Daoy (cell line): ENCODE measurements around the gene RGPD5. TPM values are rescaled to one million over a fixed set of nuclear protein-coding genes. Genes with fewer than 3 reads are reported as not detected.
"Not testable (repeated sequence)": the region's sequence is repeated elsewhere in the genome, so short reads cannot be mapped to it uniquely, and the experiment has no call there.

Source experiments
- DNase-seq: peaks from one replicate; pipeline ENCODE4 v3.0.0-alpha.2; 2015; ENCODE audit warnings: low read depth
- total RNA-seq: library from RNA; depleted of rRNA; stranded (reverse); fragments of >200 nt; shearing (Covaris generic); gene quantifications from 2 replicates; pipeline ENCODE4 v1.2.3, GENCODE V29; 2014; rRNA removed

The RGPD5 gene
- total RNA-seq: 5.7 and 10.2 TPM in 2 replicates

DNA sequence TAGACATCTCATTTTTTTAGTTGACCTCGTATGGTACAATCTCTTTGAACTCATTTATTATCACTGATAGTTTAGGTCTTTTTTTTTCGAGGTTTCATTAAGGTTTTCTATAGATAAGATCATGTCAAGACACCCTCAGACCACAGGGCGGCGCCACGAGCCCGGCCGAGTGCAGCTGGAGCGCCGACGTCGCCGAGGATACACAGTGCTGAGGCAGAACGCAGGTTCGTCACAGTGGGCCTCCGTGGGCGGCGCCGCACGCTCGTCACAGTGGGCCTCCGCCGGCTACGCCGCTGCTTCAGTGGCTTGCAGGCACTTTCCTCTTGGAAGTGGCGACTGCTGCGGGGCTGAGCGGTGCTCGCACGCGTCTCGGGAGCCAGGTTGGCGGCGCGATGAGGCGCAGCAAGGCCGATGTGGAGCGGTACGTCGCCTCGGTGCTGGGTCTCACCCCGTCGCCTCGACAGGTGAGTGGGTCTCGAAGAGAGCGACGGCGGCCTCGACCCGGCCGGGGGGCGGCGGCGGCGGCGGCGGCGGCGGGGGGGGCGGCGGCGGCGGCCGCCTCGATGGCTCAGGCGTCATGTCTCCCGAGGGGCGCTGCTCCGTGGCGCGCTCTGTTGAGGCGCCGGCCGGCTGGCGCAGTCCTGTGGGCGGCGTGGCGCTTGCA is at the start of gene RGPD5:
TSS of gene RGPD5 (plus strand) at position 232 of the 664 bp plus-strand sequence. CDS start at position 393, 161 bp downstream.
- not testable (repeated sequence) for DNase-seq

DNA sequence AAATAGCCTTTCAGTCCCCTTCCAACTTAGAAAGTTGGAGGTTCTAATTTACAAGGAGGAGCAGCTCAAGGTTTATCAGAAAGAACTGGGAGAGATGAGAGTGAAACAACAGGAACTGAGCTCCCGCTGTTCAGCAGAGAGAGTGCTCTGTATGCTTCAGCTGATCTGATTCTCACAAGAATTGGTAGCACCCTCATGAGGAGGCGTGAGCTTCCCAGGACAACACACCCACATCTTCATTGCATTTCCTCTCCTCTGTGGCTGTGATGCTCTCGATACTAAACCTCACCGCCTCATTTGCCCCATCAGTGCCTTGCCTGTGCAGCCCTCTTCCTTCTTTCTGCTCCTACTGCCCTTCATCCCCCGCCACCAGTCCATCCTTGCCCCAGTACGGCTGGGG is 42.5 kb upstream of the RGPD5 start:
- not testable (repeated sequence) for DNase-seq

DNA sequence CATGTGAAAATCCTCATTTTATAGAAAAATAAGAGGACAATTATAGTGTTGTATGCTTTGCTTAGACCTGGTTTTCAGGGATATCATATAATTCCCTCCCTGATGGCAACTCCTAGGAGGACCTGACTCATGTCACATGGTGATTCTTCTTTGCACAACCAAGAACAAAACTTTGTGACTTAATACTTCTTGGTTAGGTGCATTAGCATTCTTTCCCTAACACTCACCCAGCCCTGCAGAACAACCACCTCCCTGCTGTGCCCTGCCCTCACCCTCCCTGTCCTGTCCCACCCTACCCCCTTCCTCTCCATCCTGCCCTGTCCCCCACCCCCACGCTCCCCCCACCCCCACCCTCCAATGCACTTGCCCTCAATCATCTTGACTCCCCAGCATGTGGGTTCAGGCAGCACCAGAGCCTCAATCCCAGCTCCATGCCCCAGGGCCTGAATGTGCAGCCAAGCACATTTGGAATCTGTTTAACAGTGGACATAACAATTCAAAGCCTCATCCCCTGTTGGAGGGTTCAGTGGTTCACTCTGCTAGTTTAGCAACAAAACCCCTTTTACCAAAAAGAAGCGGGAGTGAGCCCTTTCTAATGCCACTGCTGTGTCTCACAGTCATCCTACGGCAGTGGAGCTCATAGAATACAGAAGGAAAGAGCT is 36.8 kb upstream of the RGPD5 start:
- not testable (repeated sequence) for DNase-seq

DNA sequence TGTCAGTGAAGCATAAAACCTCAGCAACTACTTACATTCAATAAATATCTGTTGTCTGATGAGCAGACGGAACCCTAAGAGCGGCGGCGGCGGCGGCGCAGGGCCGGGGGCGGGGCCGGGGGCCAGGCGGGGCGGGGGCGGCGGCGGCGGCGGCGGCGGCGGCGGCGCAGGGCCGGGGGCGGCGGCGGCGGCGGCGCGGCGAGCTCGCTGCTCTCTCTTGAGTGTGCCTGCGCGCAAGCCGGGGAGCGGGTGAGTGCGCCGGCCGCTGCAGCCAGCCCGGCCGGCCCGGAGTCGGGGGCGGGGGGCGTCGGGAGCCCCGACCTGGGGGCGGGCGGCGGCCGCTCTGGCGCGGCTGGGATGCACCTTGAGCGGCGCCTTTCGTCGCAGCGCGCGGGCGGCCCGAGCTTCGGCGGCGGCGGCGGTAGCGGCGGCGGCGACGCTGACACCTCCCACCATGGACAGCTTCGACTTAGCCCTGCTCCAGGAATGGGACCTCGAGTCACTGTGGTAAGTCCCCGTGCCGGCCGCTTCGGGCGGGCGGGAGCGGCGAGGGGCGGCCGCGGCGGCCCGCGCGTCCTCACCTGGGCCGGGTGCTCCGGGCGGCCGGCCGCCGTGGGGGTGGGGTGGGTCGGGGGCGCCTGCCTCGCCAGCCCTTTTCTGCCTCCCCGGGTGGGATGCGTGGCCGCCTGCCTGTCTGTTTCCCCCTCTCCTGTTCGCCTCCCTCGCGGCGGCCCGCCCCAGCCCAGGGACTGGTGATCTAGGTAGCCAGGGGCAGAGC is 33.7 kb upstream of the RGPD5 start:
- not testable (repeated sequence) for DNase-seq

DNA sequence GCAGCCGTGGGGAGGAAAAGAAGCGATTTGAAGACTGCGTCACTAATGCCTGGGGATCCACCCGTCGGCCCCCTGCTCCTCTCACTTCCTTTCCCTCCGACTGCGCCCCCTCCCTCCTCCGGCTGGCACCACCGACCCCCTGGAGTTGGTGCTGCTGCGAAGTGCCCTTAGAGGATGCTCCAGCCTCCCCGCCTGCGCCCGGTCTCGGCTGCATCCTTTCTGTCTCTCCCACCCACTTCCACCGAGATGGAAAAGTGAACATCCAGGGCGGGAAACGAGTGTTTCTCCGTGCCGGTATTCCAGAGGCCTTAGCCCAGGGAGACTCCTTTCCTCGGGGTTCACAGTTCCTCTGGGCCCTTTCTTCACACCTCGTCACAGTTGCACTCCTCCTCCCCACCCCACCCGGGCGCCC is 33.1 kb upstream of the RGPD5 start:
- DNase-seq: not testable (repeated sequence)

DNA sequence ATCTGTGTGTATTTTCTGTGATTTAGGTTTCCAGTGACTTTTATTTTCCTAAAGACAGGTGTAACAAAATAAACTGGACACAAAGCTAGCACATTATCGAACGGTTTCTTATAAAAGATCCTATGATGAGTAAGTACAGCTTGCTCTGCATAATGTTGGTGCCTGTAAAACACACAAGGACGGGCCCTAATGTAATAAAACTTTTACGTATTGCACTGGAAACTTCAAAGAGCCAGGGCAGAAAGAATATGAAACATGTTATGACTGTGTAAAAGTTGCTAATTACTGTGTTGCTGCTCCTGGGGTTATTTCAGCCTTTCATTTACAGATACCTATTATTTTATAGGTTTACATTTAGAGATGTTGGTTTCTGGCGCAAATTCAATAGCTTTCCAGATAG is 32.1 kb upstream of the RGPD5 start:
- not testable (repeated sequence) for DNase-seq

DNA sequence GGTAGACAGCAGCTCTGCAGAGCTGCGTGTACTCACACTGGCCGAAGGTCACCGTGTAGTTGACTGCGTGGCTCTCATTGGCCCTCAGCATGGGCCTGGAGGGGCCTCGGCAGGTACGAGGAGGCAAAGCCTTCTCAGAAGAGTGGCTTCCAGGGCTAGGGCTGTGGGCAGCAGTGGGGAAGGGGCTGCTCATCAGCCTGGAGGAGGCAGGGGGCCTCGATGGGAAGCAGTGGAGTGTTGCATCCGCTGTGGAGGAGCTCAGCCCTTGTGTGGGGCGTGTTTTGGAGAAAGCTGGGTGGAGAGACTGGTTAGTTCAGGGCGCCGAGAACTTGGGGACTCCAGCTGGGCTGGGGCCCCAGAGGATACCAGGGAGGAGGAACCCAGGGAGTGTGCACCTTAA is 28.0 kb upstream of the RGPD5 start:
- not testable (repeated sequence) for DNase-seq

DNA sequence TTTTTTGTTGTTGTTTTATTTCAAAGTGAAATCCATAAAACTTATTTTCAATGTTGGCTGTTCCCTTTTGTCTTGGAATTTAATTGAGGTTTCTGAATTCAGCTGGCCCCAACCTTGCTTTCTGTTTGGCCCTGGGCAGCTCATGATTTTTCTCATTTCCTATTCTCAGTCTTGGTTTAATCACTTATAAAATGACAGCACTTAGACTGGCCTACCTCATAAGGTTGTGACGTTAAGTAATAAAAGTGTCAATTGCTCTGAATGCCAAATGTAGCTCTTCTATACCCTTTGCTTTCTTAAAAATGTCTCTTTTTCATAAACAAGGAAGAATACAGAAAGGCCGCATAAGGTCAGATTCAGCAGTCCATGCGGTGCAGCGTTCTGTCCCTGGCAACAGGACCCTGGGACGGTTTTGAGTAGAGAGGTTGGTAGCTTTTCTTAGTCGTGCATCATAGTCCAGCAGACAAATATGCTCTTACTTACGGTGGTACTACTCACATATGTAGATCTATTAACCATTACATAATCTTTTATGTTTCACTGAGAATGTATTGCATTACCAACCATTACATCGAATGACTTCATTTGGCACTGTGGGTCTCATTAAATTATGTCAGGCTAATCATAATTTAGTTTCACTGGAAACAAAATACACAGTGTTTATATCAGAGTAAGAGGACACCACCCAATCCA is 27.1 kb upstream of the RGPD5 start:
- not testable (repeated sequence) for DNase-seq

DNA sequence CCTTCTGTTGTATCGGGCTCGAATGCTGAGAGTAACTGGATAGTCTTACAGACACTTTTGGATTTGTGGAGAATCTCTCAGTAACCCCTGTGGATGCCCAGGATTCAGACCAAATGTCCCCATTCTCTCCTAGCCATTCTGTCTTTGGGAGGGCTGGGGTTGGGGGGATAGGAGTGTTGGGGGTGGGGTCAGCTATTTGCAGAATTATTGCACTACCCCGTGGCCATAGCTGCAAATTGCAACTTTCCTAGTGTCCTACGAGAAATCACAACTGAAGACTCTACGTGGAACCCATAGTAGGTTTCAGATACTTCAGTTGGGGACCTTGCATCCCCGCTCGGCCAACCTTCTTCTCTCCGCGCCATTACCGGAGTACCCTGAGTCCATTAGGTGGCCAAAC is 25.2 kb upstream of the RGPD5 start:
- DNase-seq: not testable (repeated sequence)

DNA sequence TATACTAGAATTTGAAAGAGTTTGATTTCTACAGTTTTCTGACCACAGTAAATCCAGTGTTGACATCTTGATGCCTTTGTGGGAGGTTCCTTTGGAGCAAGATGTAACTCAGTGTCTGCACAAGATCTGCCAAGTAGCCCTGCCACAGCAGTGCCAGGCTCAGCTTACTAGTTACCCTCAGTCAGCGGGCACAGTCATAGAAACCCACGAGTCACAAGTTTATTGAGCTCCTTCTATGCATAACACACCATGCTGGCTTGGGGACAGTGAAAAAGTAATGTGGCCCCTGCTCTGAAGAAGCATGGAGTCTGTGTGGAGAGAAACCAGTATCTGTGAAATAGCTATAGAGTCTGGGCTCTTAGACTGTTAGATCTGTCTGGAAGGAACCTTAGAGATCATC is 15.0 kb upstream of the RGPD5 start:
- DNase-seq: not testable (repeated sequence)

DNA sequence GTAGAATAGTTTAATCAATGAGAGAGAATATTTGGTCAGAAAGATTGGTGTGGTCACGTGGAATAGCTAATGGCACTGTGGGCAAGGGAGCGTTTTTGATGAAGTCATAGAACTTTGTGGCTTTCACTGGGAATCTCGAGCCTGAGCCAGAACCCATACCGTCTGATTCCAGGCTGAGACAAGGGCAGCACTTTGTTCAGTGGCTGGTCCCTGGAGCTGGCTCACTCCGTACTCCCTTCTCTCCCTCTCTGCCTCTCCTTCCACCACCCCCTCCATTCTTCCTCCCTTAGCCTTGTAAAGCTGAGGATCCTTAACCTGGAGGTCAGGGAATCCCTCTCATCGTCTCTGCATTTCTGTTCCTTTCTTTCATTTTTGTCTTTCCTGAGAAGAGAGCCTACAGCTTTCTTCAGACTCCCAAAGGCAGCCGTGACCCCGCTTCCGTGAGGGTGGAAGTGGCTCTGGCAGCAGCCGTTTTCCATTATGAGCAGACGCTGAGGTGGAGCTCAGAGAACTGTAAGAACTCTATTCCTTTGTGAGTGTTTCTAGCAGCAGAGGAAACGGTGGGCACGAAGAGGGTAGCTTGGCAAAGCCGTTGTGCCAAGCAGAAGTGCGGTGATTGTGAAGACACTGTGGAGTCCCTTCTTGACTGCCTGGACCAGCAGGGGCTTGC is 12.8 kb upstream of the RGPD5 start:
- DNase-seq: not testable (repeated sequence)

DNA sequence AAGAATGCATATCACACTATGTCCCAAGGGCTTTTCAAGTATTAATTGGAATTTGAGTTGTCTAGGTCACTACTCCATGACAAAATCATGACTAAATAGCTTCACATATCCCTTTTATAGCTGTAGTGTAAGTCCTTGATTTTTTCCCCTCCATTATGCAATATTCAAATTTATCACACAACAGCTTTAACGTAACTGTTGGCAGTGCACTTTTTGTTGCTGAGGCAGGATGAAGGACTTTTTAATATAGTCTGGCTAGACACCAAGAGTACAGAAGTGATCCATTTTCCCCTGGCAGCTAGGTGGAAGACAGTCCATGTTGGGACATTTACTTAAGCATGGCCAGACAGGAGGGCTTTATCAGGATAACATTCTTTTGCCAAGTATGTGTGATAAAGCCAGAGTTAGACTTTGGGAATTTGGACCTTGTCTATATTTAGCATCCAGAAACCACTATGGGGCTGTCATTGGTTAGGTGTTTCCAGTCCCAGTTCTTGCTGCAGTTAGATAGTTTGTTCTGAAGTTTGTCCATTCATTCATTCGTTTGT is 11.6 kb upstream of the RGPD5 start:
- DNase-seq: not testable (repeated sequence)

DNA sequence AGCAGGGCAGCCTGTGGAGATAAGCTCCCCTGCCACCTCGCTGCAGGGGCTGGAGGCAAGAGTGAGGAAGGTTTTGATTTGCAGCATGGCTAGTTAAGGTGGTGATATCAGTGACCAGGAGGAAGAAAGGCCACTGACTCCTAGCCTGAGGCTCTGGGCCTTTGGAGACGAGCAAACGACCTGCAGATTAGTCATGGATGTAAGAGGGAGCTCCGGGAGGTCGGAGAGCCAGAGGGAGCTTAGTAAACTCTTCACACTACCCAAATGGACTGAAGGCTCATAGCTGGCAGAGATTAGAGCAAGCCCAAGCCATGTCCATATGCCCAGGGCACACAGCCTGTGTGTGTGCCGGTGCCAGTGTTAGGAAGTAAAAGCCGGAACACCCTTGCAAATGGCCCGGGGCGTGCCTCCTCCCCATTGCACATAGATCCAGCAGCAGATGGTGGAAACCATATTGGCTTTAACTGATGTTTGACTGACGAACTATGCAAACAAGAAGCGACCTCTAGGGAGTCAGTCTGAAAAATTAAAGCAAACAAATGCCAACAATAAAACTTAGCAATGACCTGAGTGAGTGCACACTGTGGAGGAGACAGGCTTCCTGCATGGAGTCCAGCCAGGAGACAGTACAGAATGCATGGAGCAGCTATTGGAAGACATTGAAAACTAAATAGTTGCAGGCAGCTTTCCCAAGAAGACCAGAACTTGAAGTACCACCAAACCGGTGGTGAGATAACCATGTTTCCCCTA is 2.4 kb upstream of the RGPD5 start:
- not testable (repeated sequence) for DNase-seq

DNA sequence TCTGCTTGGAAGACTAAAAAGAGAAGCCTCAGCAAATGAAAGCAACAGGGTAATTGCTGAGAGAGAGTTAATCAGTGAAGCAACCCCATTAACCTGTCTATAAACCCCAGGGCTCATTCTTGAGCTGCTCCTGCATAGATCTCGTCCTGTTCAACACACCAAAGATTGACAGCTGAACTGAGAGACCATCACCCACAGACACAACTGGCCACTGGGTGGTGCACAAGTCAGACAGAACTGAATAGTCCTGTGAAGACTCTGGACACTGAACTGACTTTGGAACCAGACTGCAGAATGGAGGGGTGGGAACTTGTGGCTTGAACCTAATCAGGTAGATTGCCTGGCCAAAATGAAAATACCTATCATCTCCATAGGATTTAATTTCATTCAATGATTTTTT is 1.4 kb upstream of the RGPD5 start:
- not testable (repeated sequence) for DNase-seq

DNA sequence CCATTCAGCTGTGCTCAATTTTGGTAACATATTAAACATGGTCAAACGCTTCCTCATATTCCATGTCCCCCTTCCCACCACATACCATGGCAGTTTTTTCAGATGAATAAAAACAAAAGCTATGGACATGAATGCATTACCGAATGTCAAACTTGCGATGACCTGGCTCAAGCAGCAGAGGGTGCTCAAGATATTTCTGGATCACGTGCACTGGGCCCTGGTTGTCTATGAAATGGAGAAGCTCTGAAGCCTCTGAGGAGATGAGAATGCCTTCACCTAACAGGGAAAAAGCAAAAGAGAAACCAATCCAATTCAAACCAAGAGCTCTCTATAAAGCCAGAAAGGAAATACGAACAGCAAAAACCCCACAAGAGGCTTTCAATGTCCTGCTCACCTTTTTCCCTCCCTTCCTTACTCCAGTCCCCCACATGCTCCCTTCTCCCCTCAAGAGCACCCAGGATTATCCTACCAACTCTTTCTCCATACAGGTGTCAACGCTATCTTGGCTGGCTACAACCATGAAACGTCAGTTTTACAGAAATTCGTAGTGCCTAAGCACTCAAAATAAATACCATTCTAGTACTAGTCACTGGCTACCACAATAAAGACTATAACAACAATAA is 77.1 kb downstream of the RGPD5 start:
- DNase-seq: not testable (repeated sequence)

DNA sequence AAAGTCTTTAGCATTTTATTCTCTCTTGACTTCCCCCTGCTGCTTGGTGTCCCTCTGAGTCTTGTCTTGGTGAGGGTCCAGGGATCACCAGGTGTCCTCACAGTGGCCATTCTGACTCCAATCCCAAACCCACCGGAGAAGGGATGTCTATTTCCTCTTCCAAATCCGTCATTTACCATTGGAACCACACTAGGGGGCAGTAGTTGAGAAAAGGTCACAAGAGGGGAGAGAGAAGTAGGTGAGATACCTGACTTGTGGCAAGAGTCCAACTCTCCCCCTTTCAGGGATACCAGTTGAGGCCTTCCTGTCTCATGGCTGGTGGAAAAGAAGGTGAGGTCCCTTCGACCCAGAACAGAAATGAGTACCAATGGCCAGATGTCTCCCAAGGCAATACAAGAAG is 82.5 kb downstream of the RGPD5 start:
- not testable (repeated sequence) for DNase-seq

DNA sequence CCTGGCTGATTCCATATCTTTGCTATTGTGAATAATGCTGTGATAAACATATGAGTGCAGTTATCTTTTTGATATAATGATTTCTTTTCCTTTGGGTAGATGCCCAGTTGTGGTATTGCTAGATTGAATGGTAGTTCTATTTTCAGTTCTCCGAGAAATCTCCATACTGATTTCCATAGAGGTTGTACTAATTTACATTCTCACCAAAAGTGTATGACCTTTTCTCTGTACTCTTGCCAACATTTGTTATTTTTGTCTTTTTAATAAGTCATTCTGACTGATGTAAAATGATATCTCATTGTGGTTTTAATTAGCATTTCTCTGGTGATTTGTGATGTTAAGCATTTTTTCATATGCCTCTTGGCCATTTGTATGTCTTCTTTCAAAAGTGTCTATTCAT is 88.0 kb downstream of the RGPD5 start:
- not testable (repeated sequence) for DNase-seq

DNA sequence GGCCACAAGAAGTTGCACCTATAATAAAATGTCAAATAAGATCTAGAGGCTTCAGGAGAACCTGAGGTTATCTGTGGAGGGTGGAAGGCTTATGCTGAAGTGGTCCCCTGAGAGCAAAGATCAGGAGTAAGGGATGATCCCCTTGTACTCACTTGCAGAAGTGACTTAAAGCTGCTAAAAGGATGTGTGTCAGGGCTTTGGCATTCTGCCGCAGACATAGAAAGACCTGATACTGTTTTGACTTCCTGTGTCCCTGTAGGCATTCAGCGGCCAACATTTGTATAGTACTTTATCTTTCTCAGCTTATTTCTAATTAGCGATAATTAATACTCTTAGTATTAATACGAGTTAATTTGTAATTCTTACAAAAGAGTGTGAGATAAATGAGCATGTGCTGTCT is 94.3 kb downstream of the RGPD5 start:
- not testable (repeated sequence) for DNase-seq

DNA sequence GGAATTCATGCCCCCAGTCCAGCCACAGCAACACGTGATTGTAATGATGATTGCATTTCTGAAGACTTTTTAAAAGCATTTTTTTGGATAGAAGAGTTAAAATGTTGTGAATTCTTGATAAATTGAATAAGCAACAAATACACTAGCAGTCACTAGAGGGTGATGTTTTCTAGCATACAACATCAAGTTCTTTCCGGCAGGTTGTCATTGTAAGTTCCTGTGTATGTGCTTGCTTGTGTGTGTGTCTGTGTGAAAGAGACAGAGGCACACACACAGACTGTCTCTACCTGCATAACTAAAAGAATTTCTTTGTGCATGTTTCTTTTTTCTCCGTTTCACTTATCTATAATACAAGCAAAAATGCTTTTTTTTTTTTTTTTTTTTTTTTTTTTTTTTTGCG is 95.8 kb downstream of the RGPD5 start:
- not testable (repeated sequence) for DNase-seq

DNA sequence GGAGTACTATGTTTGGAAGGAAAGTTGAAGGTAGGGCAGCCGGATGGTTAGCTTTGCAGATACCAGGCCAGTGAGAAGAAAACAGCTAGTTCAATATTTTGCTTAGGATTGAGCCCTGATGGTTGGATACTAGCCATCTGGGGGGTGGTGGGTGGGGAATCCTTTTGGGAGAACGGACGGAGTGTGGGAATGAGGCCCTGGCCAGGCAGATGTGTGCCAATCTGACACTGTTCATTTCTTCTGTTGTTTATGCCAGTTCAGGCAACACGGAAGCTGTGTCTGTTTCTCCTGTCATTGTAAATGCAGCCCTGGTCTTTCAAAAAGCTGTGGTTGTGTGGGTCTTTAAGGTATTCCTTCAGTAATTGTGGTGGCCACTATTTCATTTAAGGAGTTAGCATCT is 96.9 kb downstream of the RGPD5 start:
- not testable (repeated sequence) for DNase-seq
